B cell (primary cell): ENCODE results near the gene RANBP3L.

Experiments
- CTCF ChIP-seq: fragments of 200-600 bp; IDR thresholded peaks from one replicate; pipeline ENCODE4 v1.8.0; 2022; ENCODE audit warnings: antibody characterized with exemption, mild to moderate bottlenecking
- EZH2 ChIP-seq: IDR thresholded peaks from 2 replicates; pipeline ENCODE4 v1.6.1; 2012; ENCODE audit warnings: borderline replicate concordance, low read depth, mild to moderate bottlenecking, moderate library complexity, low read length; ENCODE audit not compliant: insufficient read depth, poor library complexity, severe bottlenecking

GRCh38 chr5:36323926-36324781 lies 22.5 kb upstream of the RANBP3L start:
- TF ChIP-seq EZH2, result no peak
- TF ChIP-seq CTCF, result no peak
